Stimulated activated CD8-positive, alpha-beta memory T cell treated with anti-CD3 and anti-CD28 coated beads, Interleukin-15, amount 100 ng/mL, for 48 hours (primary cell): ENCODE data around the gene GPR152.
"Not testable (repeated sequence)": the region's sequence is repeated elsewhere in the genome, so short reads cannot be mapped to it uniquely, and the experiment has no call there.

Source experiments
- DNase-seq, 2 donors: peaks; one replicate each; pipeline ENCODE4 v3.0.0-alpha.2; 2020; ENCODE audit warnings: low read depth in 2 of 2

GPR152 gene

DNA sequence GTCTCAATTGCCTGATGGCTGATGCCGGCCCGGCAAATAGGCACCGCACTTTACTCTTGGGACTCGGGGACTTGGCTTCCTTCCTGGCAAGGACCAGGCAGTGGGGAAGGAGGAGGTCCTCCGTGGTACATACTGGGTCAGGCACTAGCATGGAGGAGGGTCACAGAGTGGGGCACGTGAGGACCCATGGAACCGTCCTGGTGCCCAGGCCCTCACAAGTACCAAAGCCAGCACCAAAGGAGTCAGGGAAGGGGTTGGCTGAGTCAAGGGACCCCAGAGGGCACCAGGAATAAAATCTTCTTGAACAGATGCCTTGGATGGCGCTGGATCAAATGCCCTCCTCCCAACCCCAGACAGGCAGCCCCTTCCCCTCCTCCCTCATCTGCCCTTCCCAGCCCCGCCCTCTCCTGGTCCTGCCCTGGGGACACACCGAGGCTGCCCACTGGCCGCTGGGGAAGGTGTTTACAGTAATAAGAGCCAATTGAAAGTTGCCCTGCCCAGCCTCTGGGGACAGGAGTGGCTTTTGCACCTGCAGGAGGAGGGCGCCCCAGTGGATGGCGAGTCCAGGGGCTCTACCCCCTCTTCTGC, 42.7 kb downstream of the GPR152 start:
- no peak for DNase-seq

DNA sequence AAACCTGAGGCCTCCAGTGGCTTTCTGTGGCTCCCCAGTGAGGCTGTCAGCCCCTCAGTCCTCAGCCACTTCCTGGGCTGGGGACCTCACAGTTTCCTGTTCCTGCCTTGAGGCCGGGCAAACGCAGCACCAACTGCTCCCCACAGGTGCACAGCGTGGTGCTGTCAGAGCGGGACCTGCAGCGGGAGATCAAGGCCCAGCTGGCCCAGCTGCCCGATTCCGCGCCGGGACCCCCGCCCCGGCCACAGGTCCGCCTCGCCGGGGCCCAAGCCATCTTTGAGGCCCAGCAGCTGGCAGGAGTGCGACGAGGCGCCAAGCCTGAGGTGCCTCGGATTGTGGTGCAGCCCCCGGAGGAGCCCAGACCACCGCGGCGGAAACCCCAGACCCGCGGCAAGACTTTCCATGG, 43.3 kb downstream of the GPR152 start:
- DNase-seq = peak; percentile 65 to 74

DNA sequence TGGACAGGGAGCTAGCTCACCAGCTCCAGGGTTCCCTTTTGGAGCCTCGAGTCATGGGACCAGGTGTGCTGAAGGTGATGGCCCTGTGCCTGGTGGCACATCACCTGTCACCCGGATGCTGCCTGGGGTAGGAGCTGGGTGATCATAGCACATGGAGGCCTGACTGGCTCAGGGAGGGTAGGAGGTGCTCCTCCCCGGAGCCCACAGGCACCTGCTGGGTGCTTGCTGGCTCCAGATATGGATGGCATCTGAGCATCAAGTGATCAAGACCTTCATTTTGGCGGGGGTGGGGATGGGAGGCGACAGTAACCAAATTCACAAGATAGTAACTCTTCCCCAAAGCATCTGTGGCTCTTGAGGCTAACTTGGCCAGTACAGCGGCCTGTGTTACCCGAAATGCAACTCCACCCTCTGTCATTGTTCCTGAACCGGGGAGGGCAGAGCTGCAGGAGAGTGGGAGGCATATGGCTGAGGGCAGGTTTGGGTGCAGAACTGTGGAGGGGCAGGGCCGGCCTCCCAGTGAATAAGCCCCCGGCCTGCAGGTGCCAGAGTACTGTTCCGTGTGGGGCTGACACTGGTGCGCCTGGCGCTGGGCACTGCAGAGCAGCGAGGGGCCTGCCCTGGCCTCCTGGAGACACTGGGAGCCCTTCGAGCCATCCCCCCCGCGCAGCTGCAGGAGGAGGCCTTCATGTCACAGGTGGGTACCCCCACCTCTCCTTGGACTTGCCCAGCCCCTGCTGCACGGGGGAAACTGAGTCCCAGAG, 43.9 kb downstream of the GPR152 start:
- DNase-seq = no peak

DNA sequence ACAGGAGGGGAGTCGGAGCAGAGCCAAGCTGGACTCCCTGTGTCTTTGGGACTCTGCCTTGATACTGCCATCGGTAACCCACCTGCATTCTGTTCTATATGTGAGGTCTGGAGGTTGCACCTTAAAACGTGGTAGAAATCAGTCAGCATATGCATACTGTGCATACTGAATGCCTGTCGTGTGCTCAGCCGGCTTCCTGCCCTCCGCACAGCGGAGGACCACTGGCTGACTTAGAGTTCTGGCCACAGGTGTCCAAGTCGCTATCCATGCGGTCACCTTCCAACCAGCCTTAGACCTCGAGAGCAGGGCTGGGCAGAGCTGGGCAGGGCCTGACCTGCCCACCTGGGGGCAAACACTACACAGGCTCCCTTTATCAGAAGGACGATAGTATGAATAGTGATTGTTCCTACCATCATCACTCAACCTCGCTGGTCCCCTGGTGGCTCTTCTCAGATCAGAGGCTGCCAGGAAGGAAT, 44.8 kb downstream of the GPR152 start:
- DNase-seq = no peak

DNA sequence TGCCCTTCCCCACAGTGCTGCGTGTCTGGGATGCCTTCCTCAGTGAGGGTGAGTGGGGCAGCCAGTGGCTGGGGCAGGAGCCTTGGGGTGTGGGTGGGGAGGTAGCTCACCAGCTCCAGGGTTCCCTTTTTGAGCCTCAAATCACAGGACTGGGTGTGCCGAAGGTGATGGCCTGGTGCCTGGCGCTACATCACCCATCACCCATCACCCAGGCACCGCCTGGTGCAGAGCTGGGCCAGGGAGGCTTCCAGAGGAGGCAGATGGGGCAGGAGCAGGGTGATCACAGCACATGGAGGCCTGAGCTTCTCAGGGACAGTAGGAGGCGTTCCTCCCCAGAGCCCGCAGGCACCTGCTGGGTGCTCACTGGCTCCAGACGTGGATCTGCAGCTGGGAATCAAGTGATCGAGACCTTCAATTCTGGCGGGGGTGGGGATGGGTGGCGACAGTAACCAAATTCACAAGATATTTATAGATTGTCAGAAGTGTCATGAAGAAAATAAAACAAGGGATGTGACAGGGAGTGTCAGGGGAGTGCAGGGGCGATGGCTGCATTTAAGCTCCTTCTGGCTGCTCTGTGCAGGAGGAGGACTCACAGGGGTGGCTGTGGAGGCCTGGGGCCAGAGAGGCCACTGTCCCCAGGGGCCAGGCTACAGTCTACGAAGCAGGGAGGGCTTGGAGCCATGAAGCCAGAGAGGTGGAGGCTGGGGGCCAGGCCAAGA, 45.4 kb downstream of the GPR152 start:
- DNase-seq = no peak

DNA sequence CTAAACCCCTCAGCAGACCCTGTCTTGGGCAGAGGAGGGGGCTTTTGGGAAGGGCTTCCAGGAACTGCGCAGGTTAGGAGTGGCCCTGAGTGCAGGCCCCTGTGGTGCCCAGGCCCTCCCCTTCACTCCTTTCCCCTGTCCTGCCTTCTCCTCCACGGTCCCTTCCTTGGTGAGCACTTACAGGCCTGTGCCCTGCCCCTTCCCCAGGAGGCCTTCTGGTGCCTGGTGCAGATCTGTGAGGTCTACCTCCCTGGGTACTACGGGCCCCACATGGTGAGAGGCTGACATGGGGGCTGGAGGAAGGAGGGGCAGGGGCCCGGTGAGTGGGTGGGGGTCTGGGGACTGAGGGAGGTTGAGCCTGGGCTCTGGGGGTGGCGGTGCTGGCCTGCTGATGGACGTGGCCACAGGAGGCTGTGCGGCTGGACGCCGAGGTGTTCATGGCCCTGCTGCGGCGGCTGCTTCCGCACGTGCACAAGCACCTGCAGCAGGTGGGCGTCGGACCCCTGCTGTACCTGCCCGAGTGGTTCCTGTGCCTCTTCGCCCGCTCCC, 46.0 kb downstream of the GPR152 start:
- no peak for DNase-seq

DNA sequence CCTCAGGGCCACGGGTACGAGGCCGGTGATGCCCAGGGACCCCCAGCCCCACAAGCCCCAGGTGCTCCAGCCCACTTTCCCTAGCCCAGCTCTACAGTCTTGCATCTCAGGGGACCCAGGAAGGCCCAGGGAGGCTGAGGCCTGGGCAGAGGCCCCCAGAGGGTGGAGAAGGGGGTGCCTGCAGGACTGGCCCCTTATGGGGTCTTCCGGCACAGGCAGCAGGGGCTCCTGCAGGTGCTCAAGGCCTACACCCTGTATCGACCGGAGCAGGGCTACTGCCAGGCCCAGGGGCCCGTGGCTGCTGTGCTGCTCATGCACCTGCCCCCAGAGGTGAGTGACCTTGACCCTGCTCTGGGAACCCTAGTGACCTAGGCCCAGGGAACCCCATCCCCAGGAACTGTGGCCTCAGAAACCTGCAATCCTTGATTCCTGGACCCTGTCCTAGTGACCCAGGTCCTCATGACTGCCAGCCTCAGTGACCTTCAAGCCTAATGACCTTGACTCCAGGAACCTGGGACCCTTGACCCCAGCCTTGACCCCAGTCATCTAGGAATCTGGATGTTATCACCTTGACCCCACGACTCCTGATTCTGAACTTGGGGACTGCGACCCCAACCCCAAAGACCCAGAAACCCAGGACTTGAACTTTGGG, 46.7 kb downstream of the GPR152 start:
- no peak for DNase-seq

DNA sequence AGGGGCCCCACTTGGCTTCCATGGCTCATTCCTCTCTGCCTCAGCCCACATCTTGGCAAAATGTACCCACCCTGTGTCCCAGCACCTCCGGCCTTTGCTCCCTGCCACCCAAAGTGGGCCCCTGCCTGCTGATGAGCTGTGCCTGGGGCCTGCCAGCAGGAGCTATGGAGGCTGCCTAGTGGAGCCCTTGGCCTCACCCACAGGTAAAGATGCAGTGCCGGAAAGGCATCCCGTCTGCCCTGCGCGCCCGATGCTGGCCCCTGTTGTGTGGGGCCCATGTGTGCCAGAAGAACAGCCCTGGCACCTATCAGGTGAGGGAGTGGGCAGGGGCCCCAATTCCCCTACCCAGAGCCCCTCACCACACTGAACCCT, 47.3 kb downstream of the GPR152 start:
- DNase-seq = no peak

DNA sequence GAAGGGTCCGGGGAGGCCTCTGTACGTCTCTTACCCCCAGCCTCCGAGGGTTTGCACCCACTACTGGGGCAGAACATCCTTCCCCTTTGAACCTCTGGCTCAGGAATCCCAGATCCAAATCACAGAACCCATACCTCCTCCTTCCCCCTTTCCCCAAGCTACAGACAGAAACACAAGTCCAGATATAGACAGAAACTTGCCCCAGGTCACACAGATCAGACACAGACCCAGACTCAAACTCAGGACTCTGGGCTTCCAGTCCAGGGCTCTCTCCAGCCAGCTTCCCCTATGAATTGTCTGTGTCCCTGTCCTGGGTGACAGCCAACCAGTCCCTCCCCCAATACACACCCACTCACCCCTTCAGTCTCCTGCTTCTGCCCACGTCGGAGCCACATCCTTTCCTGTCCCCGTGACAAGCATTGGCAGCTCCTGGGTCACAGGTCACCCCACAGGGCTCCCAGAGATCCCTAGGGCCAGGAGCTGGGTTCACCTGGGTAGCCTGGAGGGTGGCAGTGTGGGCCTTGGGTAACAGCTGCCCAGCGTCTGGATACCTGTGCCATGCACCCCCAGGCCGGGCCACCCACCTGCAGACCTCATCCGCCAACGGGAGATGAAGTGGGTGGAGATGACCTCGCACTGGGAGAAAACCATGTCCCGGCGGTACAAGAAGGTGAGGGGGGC, 47.9 kb downstream of the GPR152 start:
- peak in 1 of 2 donors; percentile 46 for DNase-seq

DNA sequence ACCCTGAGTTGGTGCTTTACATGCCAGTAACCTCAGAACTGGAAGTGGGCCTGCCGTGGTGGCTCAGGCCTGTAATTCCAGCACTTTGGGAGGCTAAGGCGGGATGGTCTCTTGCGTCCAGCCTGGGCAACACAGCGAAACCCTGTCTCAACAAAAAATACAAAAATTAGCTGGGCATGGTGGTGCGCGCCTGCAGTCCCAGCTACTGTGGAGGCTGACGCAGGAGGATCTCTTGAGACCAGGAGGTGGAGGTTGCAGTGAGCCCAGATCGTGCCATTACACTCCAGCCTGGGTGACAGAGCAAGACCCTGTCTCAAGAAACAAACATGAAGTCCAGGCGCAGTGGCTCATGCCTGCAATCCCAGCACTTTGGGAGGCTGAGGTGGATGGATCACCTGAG, 49.4 kb downstream of the GPR152 start:
- DNase-seq = not testable (repeated sequence)

DNA sequence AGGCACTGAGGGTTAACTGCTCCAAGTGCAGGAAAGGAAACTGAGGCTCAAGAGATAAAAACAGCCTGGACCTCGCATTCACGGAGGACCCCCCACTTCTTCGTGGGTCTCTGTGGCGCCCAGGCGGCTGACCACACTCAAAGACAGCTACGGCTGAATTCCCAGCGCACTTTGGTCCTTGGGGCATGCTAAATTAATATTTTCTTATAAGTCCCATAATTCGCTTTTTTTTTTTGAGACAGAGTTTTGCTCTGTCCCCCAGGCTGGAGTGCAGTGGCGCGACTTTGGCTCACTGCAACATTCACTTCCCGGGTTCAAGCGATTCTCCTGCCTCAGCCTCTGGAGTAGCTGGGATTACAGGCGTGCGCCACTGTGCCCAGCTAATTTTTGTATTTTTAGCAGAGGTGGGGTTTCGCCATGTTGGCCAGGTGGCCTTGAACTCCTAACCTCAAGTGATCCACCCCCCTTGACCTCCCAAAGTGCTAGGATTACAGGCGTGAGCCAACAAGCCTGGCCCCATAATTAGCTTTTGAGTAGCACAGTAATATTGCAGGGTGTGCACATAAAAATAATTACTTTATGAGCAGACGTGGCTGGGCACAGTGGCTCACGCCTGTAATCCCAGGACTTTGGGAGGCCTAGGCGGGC, 50.2 kb downstream of the GPR152 start:
- not testable (repeated sequence) for DNase-seq

DNA sequence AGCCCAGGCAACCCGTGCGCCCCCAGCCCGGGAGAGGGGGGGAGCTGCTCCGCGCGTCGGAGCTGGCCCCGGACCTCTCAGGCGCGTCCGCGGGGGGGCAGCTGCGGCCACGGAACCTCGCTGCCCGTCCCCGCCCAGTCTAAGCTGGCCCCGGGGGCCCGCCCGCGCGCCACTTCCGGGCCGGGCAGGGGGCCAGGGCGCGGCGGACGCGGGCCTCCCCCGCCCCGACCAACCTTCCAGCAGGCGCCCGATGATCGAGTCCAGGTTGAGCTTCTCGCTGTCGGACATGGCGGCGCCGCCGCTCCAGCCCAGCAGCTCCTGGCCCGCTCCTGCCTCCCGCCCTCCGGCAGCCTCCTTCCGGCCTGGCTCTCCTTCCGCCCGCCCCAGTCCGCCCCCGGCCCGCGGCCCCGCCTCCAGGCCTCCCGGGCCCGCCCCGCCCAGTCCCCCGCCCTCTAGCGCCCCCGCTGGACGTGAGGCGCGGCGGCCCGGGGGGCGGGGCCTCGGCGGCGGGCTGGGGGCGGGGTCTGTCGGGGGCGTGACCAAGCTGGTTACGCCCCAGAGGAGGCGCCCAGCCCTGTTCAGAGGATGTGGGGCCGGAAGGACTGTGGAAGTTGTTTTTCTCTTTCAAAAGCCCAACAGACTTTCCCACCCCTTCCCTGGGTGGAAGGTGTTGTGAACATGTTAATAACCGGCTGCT, 50.9 kb downstream of the GPR152 start, which contains the start of gene PPP1CA:
Gene PPP1CA (minus strand): TSS at position 364 of the 697 bp plus-strand sequence. CDS start 76 bp downstream, at position 288.
- peak; percentile 85 to 86 for DNase-seq
